HepG2 (cell line): ENCODE results near the gene OR13J1.

Experiments used
- ELF1 ChIP-seq: sonication (generic); formaldehyde crosslinking; IDR thresholded peaks from 2 replicates; pipeline ENCODE4 v1.4.0; 2020; ENCODE audit warnings: missing genetic modification reagents
- IRF2 ChIP-seq: IDR thresholded peaks from 2 replicates; pipeline ENCODE4 v1.6.1; 2018; ENCODE audit warnings: missing genetic modification reagents, missing compliant biosample characterization
- KAT2B ChIP-seq: fragments of 150-350 bp; IDR thresholded peaks from 2 replicates; pipeline ENCODE4 v1.6.1; 2014; ENCODE audit warnings: low read depth, low read length, borderline replicate concordance
- MXD4 ChIP-seq: IDR thresholded peaks from 2 replicates; pipeline ENCODE4 v1.6.1; 2016; ENCODE audit warnings: mild to moderate bottlenecking, missing biosample characterization, missing genetic modification reagents
- PHF8 ChIP-seq: sonication (generic); formaldehyde crosslinking; IDR thresholded peaks from 2 replicates; pipeline ENCODE4 v1.5.0; 2020; ENCODE audit warnings: missing genetic modification reagents
- POLR2AphosphoS2 ChIP-seq: IDR thresholded peaks from 2 replicates; pipeline ENCODE4 v1.6.1; 2011; ENCODE audit warnings: low read depth, low read length, improper control_type of control experiment
- TF ChIP-seq, protein P1 (sequence below): sonication (generic); formaldehyde crosslinking; IDR thresholded peaks from 2 replicates; pipeline ENCODE4 v1.5.0; 2020; ENCODE audit warnings: mild to moderate bottlenecking, missing genetic modification reagents, moderate library complexity
- TF ChIP-seq, protein P2 (sequence below): sonication (generic); formaldehyde crosslinking; IDR thresholded peaks from 2 replicates; pipeline ENCODE4 v1.4.0; 2020; ENCODE audit warnings: missing genetic modification reagents, borderline replicate concordance
- TF ChIP-seq, protein P3 (sequence below): fragments of 450-650 bp; IDR thresholded peaks from 2 replicates; pipeline ENCODE4 v1.6.1; 2017; ENCODE audit warnings: mild to moderate bottlenecking

DNA sequence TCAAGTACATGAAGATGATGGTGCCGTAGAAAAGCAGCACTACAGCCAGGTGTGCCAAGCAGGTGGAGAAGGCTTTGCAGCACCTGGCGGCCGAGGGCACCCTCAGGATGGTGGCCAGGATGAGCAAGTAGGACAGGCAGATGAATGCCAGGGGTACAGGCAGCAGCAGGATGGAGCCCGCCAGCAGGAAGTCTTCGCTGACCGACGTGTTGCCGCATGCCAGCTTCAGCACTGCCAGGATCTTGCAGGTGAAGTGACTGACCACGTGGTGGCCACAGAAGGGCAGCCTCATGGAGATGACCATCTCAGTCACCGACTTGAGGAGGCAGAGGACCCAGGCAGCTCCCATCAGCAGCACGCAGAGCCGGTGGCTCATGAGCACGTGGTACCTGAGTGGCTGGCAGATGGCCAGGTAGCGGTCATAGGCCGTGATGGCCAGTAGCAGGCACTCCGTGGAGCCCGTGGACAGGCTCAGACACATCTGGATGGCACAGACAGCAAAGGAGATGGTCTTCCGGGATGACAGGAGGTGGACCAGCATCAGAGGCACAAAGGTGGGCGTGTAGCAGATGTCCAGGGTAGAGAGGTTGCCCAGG lies 482 bp downstream of the OR13J1 start:
- TF ChIP-seq, protein P1, sequence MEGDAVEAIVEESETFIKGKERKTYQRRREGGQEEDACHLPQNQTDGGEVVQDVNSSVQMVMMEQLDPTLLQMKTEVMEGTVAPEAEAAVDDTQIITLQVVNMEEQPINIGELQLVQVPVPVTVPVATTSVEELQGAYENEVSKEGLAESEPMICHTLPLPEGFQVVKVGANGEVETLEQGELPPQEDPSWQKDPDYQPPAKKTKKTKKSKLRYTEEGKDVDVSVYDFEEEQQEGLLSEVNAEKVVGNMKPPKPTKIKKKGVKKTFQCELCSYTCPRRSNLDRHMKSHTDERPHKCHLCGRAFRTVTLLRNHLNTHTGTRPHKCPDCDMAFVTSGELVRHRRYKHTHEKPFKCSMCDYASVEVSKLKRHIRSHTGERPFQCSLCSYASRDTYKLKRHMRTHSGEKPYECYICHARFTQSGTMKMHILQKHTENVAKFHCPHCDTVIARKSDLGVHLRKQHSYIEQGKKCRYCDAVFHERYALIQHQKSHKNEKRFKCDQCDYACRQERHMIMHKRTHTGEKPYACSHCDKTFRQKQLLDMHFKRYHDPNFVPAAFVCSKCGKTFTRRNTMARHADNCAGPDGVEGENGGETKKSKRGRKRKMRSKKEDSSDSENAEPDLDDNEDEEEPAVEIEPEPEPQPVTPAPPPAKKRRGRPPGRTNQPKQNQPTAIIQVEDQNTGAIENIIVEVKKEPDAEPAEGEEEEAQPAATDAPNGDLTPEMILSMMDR, result no peak
- TF ChIP-seq, protein P2, sequence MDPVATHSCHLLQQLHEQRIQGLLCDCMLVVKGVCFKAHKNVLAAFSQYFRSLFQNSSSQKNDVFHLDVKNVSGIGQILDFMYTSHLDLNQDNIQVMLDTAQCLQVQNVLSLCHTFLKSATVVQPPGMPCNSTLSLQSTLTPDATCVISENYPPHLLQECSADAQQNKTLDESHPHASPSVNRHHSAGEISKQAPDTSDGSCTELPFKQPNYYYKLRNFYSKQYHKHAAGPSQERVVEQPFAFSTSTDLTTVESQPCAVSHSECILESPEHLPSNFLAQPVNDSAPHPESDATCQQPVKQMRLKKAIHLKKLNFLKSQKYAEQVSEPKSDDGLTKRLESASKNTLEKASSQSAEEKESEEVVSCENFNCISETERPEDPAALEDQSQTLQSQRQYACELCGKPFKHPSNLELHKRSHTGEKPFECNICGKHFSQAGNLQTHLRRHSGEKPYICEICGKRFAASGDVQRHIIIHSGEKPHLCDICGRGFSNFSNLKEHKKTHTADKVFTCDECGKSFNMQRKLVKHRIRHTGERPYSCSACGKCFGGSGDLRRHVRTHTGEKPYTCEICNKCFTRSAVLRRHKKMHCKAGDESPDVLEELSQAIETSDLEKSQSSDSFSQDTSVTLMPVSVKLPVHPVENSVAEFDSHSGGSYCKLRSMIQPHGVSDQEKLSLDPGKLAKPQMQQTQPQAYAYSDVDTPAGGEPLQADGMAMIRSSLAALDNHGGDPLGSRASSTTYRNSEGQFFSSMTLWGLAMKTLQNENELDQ, result no peak
- TF ChIP-seq POLR2AphosphoS2 (no peak), PHF8 (no peak), KAT2B (no peak), IRF2 (CRISPR knock-in tag) (no peak), MXD4 (CRISPR knock-in tag) (no peak), ELF1 (no peak)
- TF ChIP-seq, protein P3, sequence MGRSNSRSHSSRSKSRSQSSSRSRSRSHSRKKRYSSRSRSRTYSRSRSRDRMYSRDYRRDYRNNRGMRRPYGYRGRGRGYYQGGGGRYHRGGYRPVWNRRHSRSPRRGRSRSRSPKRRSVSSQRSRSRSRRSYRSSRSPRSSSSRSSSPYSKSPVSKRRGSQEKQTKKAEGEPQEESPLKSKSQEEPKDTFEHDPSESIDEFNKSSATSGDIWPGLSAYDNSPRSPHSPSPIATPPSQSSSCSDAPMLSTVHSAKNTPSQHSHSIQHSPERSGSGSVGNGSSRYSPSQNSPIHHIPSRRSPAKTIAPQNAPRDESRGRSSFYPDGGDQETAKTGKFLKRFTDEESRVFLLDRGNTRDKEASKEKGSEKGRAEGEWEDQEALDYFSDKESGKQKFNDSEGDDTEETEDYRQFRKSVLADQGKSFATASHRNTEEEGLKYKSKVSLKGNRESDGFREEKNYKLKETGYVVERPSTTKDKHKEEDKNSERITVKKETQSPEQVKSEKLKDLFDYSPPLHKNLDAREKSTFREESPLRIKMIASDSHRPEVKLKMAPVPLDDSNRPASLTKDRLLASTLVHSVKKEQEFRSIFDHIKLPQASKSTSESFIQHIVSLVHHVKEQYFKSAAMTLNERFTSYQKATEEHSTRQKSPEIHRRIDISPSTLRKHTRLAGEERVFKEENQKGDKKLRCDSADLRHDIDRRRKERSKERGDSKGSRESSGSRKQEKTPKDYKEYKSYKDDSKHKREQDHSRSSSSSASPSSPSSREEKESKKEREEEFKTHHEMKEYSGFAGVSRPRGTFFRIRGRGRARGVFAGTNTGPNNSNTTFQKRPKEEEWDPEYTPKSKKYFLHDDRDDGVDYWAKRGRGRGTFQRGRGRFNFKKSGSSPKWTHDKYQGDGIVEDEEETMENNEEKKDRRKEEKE, result no peak
